HG03097 (cell line): Measurements from ENCODE around the gene TMEM121.
"Not testable (repeated sequence)": the region's sequence is repeated elsewhere in the genome, so short reads cannot be mapped to it uniquely, and the experiment has no call there.

Experiments used
- ATAC-seq: cut with Tn5 transposase; IDR thresholded peaks from one replicate; pipeline ENCODE4 v1.9.1; 2021; ENCODE audit not compliant: unreplicated experiment, low FRiP score

The TMEM121 gene

DNA sequence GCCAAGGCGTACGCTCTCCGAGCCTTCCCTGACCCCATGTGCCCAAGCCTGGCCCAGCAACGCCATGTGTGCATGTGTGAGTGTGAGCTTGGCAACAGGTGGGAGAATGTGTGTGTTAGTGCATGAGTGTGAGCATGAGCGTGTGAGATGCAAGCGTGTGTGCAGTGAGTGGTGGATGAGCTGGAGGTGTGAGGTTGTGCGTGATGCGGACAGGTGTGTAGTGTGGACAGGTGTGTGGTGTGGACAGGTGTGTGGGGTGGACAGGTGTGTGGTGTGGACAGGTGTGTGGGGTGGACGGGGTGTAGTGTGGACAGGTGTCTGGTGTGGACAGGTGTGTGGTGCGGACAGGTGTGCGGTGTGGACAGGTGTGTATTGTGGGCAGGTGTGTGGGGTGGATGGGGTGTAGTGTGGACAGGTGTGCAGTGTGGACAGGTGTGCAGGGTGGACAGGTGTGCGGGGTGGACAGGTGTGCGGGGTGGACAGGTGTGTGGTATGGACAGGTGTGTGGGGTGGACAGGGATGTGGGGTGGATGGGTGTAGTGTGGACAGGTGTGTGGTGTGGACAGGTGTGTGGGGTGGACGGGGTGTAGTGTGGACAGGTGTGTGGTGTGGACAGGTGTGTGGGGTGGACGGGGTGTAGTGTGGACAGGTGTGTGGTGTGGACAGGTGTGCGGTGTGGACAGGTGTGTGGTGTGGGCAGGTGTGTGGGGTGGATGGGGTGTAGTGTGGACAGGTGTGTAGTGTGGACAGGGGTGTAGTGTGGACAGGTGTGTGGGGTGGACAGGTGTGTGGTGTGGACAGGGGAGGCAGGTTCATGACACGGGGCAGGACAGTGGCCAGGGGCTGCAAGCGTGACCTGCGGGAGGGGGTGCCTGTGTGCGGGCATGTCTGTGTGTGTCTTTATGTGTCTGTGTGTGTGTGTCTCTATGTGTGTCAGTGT is 41.1 kb downstream of the TMEM121 start:
- not testable (repeated sequence) for ATAC-seq

DNA sequence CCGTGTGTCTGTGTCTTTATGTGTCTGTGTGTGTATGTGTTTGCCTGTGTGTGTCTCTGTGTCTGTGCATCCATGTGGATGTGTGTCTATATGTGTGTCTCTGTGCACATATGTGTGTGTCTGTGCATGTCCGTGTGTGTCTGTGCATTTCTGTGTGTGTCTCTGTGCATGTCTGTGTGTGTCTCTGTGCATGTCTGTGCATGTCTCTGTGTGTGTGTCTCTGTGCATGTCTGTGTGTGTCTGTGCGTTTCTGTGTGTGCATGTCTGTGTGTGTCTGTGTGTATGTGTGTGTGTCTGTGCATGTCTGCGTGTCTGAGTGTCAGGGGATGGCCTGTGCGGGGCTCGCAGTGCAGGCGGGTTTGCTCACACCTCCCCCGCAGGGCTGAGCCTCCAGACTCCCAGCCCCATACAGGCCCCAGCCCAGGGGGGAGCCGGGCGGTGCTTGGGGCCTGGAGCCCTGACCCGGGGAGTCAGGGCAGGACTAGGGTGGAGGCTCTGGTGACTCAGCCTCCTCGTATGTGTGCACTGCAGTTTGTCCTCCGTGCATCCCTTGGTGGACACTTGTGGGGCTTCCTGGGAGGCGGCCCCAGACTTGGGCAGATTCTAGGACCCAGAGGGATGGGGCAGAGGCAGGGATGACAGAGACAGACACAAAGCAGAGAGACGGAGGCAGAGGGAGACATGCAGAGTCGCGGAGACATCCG is 41.9 kb downstream of the TMEM121 start:
- ATAC-seq, result not testable (repeated sequence)

DNA sequence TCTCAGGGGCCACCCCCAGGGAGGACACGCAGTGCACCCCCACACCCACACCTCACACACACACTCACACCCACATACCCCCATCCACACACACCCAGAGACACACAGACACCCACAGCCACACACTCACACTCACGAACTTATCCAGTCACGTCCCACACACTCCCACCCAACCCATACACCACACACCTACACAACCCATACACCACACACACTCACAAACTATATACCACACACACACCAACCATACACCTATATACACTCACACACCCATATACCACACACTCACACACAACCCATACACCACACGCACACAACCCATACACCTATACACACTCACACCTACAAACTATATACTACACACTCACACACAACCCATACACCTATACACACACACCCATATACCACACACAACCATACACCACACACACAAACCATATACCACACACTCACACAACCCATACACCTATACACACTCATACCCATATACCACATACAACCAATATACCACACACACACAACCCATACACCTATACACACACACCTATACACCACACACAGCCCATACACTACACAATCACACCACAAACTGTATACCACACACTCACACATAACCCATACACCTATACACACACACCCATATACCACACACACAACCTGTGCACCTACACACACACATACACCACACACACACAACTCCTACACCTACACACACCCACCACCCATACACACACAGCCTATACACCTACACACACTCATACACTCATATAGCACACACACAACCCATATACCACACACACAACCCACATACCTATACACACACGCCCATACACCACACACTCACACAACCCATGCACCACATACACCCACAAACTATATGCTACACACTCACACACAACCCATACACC is 42.7 kb downstream of the TMEM121 start:
- ATAC-seq, result no peak

DNA sequence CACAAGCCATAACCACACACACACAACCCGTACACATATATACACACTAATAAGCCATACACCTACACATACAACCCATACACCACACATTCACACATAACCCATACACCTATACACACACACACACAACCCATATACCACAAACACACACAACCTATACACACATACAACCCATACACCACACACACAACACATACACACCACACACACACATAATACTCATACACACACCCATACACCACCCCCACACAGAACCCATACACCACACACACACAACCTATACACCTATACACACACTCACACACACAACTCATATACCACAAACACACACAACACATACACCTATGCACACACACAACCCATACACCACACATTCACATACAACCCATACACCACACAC is 44.1 kb downstream of the TMEM121 start:
- no peak for ATAC-seq

DNA sequence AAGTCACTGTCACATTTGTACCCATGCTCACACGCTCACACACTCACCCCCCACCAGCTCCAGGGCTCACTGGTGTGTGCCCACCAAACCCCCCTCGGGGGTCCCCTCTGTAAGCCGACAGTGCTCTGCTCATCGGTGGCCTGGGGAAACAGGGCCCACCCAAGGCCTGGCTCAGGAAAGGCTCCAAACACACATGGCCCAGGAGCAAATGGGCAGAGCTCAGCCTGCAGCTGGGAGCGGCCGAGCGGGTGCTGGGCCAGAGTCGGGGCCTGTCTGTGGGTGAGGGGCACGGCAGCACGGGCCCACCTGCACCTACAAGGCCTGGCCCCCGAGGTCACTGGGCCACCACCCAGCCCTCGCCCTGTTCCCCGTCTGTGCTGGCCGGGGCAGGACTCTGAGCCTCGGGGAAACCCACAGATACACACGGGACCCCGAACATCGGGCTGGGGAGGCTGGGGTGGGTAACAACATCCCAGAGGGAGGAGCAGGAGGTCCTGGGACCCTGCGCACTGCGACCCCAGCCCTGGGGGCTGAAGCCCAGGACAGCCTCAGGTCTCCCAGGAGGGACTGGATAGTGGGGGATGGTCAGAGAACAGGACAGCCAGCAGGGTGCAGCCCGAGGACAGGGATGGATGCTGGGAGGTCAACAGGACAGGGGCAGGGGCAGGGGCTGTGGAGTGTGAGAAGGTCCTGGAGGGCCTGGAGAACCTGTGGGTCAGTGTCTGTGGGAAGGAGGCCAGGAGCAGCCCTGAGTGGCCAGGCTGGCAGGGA is 45.0 kb downstream of the TMEM121 start:
- not testable (repeated sequence) for ATAC-seq

DNA sequence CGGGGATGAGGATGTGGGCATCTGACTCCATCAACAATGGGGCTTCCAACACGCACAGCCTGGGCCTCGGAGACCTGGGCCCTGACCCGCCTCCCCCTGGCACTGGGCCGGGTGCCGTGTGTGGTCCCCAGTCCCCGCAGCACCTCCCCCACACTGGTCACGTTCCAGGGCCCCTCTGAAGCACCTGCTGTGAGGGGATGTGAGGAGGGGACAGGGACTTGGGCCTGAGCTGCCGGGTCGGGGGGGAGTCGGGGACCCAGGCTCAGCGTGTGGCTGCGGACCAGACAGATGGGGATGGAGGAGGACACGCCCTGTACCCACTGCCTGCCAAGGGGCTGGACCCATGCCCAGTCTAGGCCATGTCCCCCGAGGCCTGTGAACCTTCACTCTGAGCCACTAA is 45.7 kb downstream of the TMEM121 start:
- ATAC-seq, result not testable (repeated sequence)

DNA sequence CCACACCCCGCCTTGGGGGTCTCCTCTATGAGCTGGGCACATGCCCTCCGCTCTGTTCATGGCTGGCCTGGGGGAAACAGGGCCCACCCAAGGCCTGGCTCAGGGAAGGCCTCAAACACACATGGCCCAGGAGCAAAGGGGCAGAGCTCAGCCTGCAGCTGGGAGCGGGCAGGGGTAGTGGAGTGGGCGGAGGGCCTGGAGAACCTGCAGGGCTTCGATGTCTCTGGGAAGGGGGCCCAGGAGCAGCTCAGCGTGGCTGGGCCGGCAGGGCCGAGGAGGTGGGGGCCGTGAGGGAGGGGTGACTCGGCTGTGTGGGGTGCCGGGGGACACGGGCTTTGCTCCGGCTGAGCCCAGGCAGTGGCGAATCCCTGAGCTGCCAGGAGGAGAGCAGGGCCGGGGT is 47.5 kb downstream of the TMEM121 start:
- ATAC-seq, result not testable (repeated sequence)

DNA sequence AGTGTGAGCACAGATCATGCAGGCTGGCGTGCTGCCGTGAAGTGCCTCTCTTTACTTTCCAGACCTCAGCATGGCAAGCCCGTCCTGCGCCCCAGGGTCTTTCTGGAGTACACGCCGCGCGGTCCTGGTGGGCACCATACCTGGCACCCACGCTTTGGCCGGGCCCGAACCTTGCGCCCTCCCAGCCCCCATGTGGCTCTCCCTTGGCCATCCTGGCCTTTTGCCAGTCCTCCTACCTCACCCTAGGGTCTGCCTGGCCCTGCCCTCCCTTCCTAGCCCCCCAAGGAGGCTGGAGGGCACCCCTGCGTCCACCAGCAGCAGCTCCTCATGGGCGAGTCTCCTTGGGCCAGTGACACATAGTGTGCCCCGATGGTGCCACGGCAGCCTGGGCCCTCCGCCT is 48.0 kb downstream of the TMEM121 start:
- ATAC-seq, result not testable (repeated sequence)

DNA sequence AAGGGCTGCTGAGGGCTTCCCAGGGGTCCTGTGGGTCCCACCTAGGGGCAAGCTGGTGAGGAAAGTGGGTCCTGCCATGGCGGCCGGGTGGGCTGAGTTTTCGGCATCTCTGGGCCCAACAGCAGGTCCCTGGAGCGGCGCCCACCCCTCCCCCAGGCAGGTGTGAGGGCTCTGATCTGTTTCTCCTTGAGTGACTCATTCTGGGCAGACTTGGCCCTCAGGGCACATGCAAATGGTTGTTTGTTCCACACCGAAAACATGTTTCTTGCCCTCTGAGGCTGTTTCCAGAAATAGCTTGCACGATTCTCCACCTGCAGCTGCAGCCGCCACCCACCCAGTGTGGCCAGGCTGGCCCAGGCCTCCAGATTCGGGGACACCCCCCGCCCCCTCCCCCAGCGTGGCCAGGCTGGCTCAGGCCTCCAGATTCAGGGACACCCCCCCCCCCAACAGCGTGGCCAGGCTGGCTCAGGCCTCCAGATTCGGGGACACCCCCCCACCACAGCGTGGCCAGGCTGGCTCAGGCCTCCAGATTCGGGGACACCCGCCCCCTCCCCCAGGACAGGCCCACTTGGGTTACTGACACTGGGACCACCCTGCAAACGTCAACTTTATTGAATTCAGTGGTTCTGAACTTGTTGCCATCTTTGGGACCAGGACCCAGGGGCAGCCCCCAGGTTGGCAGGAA is 48.8 kb downstream of the TMEM121 start:
- ATAC-seq, result peak; percentile 52

DNA sequence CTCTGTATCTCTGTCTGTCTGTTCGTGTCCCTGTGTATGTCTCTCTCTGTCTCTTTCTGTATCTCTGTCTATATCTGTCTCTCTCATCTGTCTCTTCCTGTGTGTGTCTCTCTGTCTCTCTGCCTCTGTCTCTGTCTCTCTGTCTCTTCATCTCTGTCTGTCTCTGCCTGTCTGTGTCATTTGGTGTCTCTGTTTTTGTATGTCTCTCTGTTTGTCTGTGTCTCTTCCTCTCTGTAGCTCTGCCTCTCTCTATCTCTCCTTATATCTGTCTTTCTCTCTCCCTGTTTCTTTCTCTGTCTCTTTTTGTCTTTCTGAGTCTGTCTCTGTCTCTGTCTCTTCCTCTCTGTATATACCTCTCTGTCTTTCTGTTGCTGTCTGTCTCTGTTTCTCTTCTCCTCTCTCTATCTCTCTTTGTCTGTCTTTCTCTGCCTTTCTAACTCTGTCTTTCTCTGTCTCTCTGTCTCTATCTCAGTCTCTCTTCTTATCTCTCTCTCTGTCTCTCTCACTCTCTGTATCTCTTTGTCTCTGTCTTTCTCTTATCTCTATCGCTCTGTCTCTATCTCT is 50.2 kb downstream of the TMEM121 start:
- no peak for ATAC-seq

DNA sequence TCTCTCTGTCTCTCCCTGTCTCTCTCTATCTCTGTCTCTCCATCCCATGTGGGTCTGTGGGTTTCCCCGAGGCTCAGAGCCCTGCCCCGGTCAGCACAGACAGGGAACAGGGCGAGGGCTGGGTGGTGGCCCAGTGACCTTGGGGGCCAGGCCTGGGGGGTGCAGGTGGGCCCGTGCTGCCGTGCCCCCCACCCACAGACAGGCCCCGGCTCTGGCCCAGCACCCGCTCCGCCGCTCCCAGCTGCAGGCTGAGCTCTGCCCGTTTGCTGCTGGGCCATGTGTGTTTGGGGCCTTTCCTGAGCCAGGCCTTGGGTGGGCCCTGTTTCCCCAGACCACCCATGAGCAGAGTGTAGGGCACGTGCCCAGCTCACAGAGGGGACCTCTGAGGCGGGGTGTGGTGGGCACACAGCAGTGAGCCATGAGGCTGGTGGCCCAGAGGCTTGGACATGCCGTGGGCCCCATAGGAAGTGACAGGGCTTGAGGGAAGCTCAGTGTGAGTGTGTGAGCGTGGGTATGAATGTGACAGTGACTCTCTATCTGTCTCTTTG is 51.0 kb downstream of the TMEM121 start:
- no peak for ATAC-seq

DNA sequence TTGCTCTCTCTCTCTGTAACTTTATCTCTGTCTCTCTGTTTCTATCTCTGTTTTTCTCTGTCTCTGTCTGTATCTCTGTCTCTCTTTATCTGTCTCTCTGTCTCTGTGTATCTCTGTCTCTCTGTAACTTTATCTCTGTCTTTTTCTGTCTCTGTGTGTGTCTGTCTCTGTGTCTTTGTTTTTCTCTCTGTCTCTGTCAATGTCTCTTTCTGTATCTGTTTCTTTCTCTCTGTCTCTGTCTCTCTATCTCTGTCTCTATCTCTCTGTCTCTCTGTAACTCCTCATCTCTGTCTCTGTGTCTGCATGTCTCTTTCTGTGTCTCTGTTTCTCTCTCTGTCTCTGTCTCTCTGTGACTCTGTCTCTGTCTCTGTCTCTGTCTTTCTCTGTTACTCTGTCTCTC is 51.7 kb downstream of the TMEM121 start:
- ATAC-seq, result no peak

DNA sequence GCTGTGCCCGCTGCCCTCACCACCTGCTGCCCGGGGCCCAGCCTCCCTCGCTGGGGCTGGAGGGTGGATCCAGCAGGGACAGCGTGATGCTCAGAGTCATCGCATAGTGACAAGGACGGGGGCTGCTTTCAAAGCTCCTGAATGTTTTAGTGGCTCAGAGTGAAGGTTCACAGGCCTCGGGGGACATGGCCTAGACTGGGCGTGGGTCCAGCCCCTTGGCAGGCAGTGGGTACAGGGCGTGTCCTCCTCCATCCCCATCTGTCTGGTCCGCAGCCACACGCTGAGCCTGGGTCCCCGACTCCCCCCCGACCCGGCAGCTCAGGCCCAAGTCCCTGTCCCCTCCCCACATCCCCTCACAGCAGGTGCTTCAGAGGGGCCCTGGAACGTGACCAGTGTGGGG is 52.8 kb downstream of the TMEM121 start:
- ATAC-seq, result not testable (repeated sequence)
